Hepatocyte (in vitro differentiated cells): Measurements from ENCODE around the gene TBC1D12.

Experiments used
- CTCF ChIP-seq: fragments of 200-600 bp; sonication (generic); IDR thresholded peaks from 2 replicates; pipeline ENCODE4 v1.5.1; 2016; ENCODE audit warnings: antibody characterized with exemption, mild to moderate bottlenecking; ENCODE audit not compliant: poor library complexity
- EZH2 ChIP-seq: fragments of 200-600 bp; sonication (generic); IDR thresholded peaks from 2 replicates; pipeline ENCODE4 v1.6.1; 2016; ENCODE audit warnings: antibody characterized with exemption, mild to moderate bottlenecking, borderline replicate concordance
- EZH2phosphoT487 ChIP-seq: fragments of 200-600 bp; sonication (generic); IDR thresholded peaks from one replicate; pipeline ENCODE4 v1.6.1; 2018; ENCODE audit warnings: antibody characterized with exemption, mild to moderate bottlenecking, low read depth, moderate library complexity; ENCODE audit not compliant: unreplicated experiment, severe bottlenecking

- TF ChIP-seq EZH2 (no peak), CTCF (no peak), EZH2phosphoT487 (no peak)
These were observed 15.0 kb downstream of the TBC1D12 start for GRCh38 chr10:94417321-94417720.
